Glutamatergic neuron (in vitro differentiated cells): ENCODE measurements around the gene PCDHGB7. TPM values are rescaled to one million over a fixed set of nuclear protein-coding genes. Genes with fewer than 3 reads are reported as not detected.
"Not testable (repeated sequence)": the region's sequence is repeated elsewhere in the genome, so short reads cannot be mapped to it uniquely, and the experiment has no call there.

Experiments
- DNase-seq: peaks from one replicate; pipeline ENCODE4 v3.0.0; 2022
- H3K27ac Mint-ChIP-seq: one replicate; pipeline ENCODE4 v1.8.0; 2020; ENCODE audit warnings: mild to moderate bottlenecking, mixed read lengths, inconsistent platforms; ENCODE audit not compliant: unreplicated experiment
- H3K27me3 Mint-ChIP-seq: one replicate; pipeline ENCODE4 v1.8.0; 2020; ENCODE audit warnings: mild to moderate bottlenecking, moderate library complexity, mixed read lengths, inconsistent platforms; ENCODE audit not compliant: unreplicated experiment
- H3K36me3 Mint-ChIP-seq: one replicate; pipeline ENCODE4 v1.8.0; 2020; ENCODE audit warnings: mild to moderate bottlenecking, mixed read lengths, inconsistent platforms; ENCODE audit not compliant: unreplicated experiment
- H3K4me1 Mint-ChIP-seq: one replicate; pipeline ENCODE4 v1.8.0; 2020; ENCODE audit warnings: mild to moderate bottlenecking, low read depth, mixed read lengths, inconsistent platforms; ENCODE audit not compliant: unreplicated experiment
- H3K4me3 Mint-ChIP-seq: one replicate; pipeline ENCODE4 v1.8.0; 2020; ENCODE audit warnings: mild to moderate bottlenecking, mixed read lengths, inconsistent platforms; ENCODE audit not compliant: unreplicated experiment
- H3K9me3 Mint-ChIP-seq: one replicate; pipeline ENCODE4 v1.8.0; 2020; ENCODE audit warnings: mild to moderate bottlenecking, moderate library complexity, mixed read lengths, inconsistent platforms; ENCODE audit not compliant: unreplicated experiment
- CTCF ChIP-seq: fragments of 200-600 bp; sonication (generic); IDR thresholded peaks from one replicate; pipeline ENCODE4 v1.5.0; 2021; ENCODE audit not compliant: partially characterized antibody, unreplicated experiment
- total RNA-seq: library from RNA; stranded (reverse); fragmentation: NEBNext Ultra II Directional; extraction: Animal tissue kit (Norgen Biotek cat#: 25700); gene quantifications from one replicate; pipeline ENCODE4 v1.2.1, GENCODE V29; 2021; ENCODE audit not compliant: unreplicated experiment

Gene PCDHGB7
- total RNA-seq, 1 donor from 2014 or later, result 38.6 TPM

GRCh38 chr5:141374627-141375026, 42.9 kb upstream of the PCDHGB7 start:
- TF ChIP-seq CTCF, result no peak
- DNase-seq, result no peak
- no peaks in the 10 kb centered on the region for H3K4me1 Mint-ChIP-seq
- no peaks in the 10 kb centered on the region for H3K27me3 Mint-ChIP-seq
- H3K9me3 Mint-ChIP-seq, result peaks cover 21% of the 10 kb centered on the region
- no peak overlapping the region for H3K4me3 Mint-ChIP-seq
- H3K36me3 Mint-ChIP-seq, result peaks cover 55% of the 10 kb centered on the region
- no peak overlapping the region for H3K27ac Mint-ChIP-seq

- not testable (repeated sequence) for H3K27me3 Mint-ChIP-seq, DNase-seq
These were observed 41.9 kb upstream of the PCDHGB7 start for GRCh38 chr5:141375444-141376155.

GRCh38 chr5:141382469-141383294, 34.8 kb upstream of the PCDHGB7 start, which contains the start of gene PCDHGA7:
Gene PCDHGA7 (plus strand): TSS chr5:141382742. CDS start chr5:141382900, 158 bp downstream.
- Mint-ChIP-seq H3K9me3 (peaks cover 20% of the 10 kb centered on the region), H3K4me3 (peak within 1 kb of the TSS; percentile 38), H3K36me3 (peaks cover 55% of the 10 kb centered on the region), H3K4me1 (no peaks in the 10 kb centered on the region), H3K27me3 (no peaks in the 10 kb centered on the region), H3K27ac (no peak within 1 kb of the TSS)
- TF ChIP-seq CTCF, result no peak
- DNase-seq, result no peak

More at GRCh38 chr5:141375444-141376155, 41.9 kb upstream of the PCDHGB7 start:
- H3K27ac Mint-ChIP-seq, H3K4me3 Mint-ChIP-seq, H3K4me1 Mint-ChIP-seq: not testable (repeated sequence)
- Mint-ChIP-seq H3K36me3 (peaks cover 46% of the 10 kb centered on the region), H3K9me3 (peaks cover 18% of the 10 kb centered on the region)

- TF ChIP-seq CTCF, result no peak
- H3K27ac Mint-ChIP-seq, result no peak overlapping the region
- no peaks in the 10 kb centered on the region for H3K27me3 Mint-ChIP-seq
- H3K9me3 Mint-ChIP-seq, result peaks cover 22% of the 10 kb centered on the region
- no peak for DNase-seq
- no peak overlapping the region for H3K4me3 Mint-ChIP-seq
- no peaks in the 10 kb centered on the region for H3K4me1 Mint-ChIP-seq
- peaks cover 58% of the 10 kb centered on the region for H3K36me3 Mint-ChIP-seq
These were observed 34.1 kb upstream of the PCDHGB7 start for GRCh38 chr5:141383345-141383744.

GRCh38 chr5:141384471-141385267, 32.8 kb upstream of the PCDHGB7 start:
- Mint-ChIP-seq H3K27me3 (peaks cover 2% of the 10 kb centered on the region), H3K36me3 (peaks cover 65% of the 10 kb centered on the region), H3K27ac (no peak overlapping the region), H3K9me3 (peaks cover 31% of the 10 kb centered on the region), H3K4me1 (peaks cover 1% of the 10 kb centered on the region), H3K4me3 (no peak overlapping the region)
- TF ChIP-seq CTCF, result no peak
- DNase-seq, result no peak
